CD4-positive, alpha-beta T cell treated with Interleukin-21 for 1 hour (primary cell): ENCODE measurements around the gene CPVL.

ENCODE experiments used
- DNase-seq: peaks from one replicate; pipeline ENCODE4 v3.0.0-alpha.2; 2020

The CPVL gene

GRCh38 chr7:29154076-29154475, 7.7 kb upstream of the CPVL start:
- no peak for DNase-seq

GRCh38 chr7:29150856-29151255, 4.5 kb upstream of the CPVL start:
- no peak for DNase-seq

DNA sequence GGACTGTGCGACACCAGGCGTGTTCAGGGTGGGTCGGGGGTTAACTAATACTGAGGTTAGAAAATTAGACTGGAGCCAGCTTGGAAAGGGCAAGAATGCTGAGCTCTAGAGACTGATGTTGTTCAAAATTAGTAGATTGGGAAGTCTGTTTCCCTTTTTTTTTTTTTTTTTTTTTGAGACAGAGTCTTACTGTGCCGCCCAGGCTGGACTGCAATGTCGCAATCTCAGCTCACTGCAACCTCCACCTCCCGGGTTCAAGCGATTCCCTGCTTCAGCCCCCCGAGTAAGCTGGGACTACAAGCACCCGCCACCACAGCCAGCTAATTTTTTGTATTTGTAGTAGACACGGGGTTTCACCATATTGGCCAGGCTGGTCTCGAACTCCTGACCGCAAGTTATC, 2.7 kb upstream of the CPVL start:
- DNase-seq, result no peak

DNA sequence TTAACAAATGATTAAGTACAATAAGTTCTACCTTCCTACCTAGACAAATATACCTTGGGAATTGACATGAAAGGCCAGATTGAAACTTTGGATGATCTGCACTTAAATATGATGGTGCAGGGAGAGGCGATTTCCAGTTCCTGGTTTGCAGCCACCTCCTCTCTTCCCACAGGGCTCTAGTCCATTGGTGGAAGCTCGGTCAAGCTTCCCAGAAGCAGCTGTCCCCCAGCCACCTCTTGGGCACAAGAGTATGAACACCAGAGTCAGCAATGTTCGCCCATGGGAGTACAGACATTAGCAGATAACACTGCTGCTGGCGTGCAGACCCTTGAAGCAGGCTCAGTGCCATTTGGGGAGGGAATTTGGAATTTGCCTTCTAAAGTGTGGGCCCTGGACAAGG, 1.5 kb upstream of the CPVL start:
- no peak for DNase-seq

DNA sequence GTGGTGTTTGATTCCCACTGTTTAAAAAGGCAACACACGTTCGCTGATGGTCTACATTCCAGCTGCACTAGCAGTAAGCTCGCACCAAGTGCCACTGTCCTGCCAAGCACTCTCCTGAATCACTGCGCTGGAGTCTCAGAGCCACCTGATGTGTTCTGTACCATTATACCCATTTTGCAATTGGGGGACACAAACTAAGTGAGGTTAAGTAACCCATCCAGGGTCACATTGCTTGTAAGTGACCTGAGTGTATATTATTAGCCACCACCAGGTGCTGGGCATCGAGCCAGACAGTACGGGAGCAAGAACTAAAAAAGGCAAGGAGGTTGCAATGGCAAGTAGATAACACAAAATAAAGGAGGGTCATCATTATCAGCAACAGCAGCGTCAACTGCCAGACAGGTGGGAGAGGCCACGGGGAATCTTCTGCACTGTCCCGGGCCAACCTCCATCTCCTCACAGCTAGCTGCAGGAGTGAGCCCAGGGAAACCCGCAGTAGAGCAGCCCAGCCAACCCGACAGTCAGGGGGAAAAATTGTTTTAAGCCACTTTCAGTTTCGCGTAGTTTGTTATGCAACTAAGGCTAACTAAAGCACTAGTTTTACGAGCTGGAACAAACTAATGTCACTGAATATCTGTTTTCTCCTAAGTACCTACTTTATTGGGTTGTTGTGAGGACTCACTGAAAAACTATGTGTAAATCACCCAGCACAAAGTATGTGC, 712 bp upstream of the CPVL start:
- no peak for DNase-seq

GRCh38 chr7:29145553-29146056, 732 bp downstream of the CPVL start:
- no peak for DNase-seq

DNA sequence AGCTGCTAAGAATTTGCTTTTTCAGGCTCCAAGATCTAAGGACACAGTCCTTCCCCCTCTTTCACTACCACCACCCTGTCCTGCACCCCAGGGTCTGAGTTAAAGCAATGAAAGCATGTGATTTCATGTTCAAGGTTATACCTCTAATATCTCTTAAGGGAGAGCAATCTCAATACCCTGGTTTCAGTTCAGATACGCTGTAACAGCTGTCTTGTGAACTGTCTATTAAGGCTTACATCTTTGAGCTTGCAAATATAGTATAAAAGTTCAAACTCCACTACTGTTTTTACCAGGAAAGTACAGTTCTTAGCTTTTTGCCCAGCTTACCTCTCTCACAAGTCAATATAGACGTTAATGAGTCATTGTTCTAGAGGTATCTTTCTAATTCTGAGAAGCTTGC, 2.6 kb downstream of the CPVL start:
- no peak for DNase-seq

DNA sequence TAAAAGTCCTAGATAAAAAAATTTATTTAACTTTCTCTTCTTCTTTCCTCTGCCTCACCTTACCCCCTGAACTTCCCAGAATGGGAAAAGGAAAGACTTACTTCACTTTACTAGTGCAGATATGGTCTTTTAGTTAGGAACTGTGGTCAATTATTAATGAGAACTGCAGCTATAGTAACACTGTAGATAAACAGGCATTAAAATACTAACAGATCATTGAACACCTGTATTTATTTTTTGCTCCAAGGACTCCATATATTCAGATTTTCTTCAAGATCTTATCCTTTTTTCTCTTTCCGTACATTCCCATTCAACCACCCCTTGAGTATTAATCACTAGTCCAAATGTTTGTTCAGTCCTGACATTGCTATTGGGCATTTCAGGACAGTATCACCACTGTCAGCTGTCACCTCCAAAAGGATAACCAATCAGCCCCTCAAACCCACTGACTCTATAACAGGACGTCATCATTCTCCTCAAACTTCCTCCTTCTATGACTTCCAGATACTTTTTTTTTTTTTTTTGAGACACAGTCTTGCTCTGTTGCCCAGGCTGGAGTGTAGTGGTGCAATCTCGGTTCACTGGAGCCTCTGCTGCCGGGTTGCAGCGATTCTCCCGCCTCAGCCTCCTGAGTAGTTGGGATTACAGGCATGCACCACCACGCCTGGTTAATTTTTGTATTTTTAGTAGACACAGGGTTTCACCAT, 4.2 kb downstream of the CPVL start:
- no peak for DNase-seq

GRCh38 chr7:29140873-29141468, 5.4 kb downstream of the CPVL start:
- DNase-seq, result no peak

GRCh38 chr7:29139796-29140195, 6.5 kb downstream of the CPVL start:
- DNase-seq, result no peak

DNA sequence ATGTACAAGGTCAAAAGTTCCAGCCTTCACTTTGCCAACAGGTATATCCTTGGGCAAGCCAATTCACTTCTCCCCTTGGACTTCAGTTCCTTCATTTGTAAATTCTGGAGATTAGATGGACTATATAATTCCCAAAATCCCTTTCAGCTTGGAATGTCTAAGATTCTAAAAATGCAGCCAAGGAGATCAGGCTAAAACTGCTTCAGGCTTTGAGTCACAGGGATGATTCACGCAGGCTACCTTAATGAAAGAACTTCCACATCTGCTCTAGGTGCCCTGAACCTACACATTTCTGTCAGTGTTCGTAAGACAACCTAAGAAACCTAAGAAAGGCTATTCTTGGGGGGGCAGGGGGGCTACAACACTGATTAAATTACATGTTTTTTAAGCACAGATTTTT, 7.1 kb downstream of the CPVL start:
- DNase-seq, result no peak

DNA sequence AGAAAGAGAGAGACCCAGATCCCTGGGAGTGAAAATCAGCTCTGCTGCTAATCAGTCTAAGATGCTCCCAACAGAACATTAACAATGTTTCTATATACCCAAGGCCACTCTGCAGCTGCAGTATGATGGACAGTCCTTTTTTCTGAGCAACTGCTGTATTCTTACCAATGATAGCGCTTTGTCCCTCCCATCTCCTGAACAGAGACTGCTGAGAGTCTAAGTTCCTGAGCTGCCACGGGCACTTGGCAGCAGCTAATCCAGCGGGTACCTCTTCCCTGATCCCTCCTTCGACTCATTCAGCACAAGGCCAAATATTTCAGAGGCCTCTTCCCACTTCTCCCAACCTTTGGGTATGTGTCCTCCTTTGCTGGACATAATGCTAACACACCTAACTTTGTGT, 7.7 kb downstream of the CPVL start:
- DNase-seq, result no peak

DNA sequence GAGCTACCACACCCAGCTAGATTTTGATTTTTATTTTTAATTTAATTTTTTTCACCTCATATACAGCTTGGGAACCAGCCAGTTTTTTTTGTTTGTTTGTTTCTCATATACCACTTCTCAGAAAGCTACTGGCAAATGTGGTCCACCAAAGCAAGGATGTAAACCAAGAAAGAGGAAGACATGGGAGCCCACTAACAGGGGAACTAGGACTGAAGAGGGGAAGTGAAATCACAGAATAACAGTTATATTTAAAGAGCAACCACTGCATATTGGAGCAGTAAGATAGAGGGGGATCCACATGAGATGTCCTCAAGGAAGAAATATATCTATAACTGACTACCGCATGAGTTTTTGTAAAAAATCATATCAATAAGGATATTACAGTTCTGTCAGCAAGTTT, 10.5 kb downstream of the CPVL start:
- DNase-seq, result no peak

GRCh38 chr7:29132980-29133379, 13.4 kb downstream of the CPVL start:
- DNase-seq, result no peak

GRCh38 chr7:29131678-29132077, 14.7 kb downstream of the CPVL start:
- DNase-seq, result no peak

GRCh38 chr7:29130096-29130495, 16.2 kb downstream of the CPVL start:
- DNase-seq, result no peak

GRCh38 chr7:29127527-29127926, 18.8 kb downstream of the CPVL start:
- DNase-seq, result no peak

DNA sequence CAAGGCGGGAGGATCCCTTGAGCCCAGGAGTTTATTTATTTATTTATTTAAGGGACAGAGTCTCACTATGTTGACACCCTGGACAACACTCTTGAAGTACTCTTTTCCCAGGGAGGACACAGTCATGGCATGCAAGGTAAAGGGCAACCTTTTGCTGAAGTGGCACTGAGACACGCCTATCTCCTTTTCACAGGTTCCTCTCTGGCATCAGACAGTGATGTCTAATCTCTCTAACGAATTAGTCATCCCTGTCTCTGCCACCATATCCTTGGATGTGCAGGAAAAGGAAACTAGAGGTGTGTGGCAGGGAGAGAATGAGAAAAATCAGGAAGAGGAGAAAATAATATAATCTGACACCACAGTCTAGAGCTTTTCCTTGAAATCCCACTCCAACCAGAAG, 19.5 kb downstream of the CPVL start:
- no peak for DNase-seq

GRCh38 chr7:29123626-29124190, 22.6 kb downstream of the CPVL start:
- no peak for DNase-seq

GRCh38 chr7:29122759-29123158, 23.6 kb downstream of the CPVL start:
- no peak for DNase-seq

- no peak for DNase-seq
Measured at GRCh38 chr7:29122081-29122480, 24.3 kb downstream of the CPVL start.

- DNase-seq, result no peak
Measured at GRCh38 chr7:29120955-29121354, 25.4 kb downstream of the CPVL start.

- DNase-seq, result no peak
Measured at GRCh38 chr7:29119538-29119937, 26.8 kb downstream of the CPVL start.
